NCI-H226 (cell line): ENCODE measurements around the gene FNDC1.
"Not testable (repeated sequence)": the region's sequence is repeated elsewhere in the genome, so short reads cannot be mapped to it uniquely, and the experiment has no call there.

ENCODE experiments used
- DNase-seq: peaks from one replicate; pipeline ENCODE4 v3.0.0-alpha.2; 2015

Gene FNDC1

DNA sequence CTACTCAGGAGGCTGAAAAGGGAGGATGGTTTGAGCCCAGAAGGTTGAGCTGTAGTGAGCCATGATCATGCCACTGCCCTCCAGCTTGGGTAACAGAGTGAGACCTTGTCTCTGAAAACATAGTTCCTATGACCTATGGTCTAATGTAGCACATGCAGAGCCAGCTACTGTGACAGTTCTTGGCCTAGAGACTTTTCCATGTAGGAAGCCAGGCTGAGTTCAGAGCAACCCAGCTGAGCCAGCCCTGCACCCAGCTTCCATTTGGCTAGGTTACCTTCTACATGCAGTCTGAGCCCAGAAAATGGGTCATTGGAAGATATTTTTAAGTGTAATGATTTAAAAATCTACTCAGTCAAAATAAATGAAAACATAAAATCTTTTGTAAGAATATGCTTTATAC is 92.8 kb downstream of the FNDC1 start:
- no peak for DNase-seq

DNA sequence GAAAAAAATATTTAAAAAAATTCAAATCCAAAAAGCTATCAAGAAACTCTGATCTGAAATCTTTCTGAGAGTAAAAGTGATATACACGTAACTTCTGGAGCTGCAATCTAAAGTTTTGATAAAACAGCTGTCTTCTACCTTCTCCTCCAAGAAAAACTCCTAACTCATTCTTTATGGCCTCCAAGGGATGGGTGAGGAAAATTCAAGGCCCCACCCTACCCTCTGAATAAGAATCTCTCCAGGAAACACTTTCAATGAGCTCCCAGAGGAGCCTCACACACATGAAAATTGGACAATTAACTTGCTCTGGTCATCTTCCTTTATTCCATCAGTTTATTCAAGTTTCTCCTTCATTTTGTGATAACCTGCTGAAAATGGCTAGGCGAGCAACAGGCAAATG is 93.4 kb downstream of the FNDC1 start:
- no peak for DNase-seq

DNA sequence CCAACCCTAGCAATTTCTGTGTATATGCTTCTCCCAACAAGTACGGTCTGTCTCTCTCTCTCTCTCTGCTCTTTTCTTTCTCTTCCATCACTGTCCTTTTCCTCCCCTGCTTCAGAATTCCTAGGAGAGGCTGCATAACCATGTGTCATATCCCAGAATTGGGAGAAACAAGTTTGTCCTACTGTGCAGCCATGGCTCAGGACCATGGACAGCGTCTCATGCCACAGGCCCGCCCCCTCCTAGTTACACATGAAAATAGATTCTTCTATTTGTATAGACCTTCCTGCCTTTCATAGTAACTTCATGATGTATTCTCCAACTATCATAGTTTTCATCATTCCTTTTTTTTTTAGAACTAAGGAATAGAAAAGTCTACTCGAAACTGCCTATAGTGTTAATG is 98.0 kb downstream of the FNDC1 start:
- DNase-seq: no peak

DNA sequence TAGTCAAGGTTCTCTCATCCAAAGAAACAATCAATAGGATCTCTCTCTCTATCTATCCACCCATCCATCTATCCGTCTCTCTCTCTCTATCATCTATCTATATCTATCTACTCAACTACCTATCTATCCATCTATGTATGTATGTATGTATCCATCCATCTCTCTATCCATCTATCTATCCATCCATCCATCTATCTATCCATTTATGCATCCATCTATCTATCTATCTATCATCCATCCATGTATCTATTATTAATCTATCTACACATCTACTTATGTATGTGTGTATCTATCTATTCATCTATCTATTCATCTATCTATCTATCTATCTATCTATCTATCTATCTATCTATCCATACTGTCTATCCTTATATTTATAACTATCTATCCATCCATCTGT is 99.3 kb downstream of the FNDC1 start:
- DNase-seq: no peak

DNA sequence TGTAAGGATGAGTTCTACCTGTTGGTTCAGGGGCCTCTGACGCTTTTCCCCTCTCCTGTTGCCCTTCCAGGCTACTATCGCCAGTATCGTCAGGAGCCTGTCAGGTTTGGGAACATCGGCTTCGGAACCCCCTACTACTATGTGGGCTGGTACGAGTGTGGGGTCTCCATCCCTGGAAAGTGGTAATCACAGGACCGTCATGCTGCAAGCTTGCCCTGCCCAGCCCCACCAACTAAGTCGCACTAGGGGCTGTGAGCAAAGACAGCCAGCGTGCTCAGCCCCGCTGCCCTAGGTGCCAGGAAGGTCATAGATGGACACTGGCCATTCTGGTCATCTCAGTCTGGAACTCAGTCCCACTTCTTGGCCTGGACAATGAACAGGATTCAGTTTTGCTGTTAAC is 102.1 kb downstream of the FNDC1 start:
- no peak for DNase-seq

DNA sequence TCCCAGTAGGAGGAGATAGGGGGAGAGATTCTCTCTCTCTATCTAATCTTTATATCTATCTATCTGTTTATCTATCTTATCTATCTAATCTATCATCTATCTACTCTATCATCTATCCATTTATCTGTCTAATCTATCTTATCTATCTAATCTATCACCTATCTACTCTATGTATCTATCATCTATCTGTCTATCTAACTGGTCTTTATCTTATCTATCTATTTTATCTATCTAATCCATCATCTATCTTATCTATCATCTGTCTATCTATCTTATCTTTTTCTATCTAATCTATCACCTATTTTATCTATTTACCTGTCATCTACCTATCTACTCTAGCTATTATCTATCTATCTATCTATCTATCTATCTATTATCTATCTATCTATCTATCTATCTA is 109.4 kb downstream of the FNDC1 start:
- DNase-seq: no peak

DNA sequence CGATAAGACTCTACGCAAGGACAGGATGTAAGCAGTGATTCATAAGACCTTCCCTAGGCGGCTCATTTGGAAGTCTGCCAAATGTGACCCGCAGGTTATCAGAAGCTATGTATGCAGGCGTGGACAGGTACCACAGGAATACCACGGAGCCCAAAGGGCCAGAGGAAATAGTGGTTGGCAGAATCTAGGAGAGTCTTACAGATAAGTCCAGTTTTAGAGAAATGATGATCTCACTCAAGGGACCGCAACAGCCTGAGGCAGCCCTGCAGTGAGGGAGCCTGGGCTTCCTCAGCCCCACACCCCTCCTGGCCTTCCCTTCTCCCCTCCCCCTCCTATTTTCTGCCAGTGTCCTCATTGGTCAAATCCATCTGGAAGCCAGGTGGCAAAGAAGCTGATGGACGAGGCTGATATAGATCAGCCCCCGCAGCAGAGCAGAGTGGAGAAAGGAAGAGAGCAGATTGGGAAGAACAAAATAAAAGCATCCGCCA is 110.6 kb downstream of the FNDC1 start:
- DNase-seq: peak; percentile 99

DNA sequence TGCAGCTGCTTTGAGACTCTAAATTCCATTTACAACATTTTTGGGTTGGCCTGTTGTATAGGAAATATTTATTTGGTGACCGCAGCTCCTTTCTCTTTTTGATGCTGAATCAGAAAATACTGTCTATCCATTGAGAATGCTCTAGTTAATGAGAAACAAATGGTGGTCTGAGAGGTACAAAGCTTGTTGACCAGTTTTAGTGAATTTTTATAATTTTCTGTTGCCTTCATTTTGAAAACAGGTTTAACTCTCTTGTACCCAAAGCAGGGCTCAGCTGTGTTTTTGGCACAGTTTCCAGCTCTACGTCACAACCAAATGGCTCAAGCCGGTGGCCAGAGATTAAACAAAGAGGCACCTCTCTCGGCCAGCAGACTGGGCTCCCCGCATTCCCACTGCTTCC is 113.2 kb downstream of the FNDC1 start:
- DNase-seq: no peak

DNA sequence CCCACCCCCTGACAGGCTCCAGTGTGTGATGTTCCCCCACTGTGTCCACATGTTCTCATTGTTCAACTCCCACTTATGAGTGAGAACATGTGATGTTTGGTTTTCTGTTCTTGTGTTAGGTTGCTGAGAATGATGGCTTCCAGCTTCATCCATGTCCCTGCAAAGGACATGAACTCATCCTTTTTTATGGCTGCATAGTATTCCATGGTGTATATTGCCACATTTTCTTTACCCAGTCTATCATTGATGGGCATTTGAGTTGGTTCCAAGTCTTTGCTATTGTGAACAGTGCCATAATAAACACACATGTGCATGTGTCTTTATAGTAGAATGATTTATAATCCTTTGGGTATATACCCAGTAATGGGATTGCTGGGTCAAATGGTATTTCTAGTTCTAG is 115.5 kb downstream of the FNDC1 start:
- DNase-seq: not testable (repeated sequence)

DNA sequence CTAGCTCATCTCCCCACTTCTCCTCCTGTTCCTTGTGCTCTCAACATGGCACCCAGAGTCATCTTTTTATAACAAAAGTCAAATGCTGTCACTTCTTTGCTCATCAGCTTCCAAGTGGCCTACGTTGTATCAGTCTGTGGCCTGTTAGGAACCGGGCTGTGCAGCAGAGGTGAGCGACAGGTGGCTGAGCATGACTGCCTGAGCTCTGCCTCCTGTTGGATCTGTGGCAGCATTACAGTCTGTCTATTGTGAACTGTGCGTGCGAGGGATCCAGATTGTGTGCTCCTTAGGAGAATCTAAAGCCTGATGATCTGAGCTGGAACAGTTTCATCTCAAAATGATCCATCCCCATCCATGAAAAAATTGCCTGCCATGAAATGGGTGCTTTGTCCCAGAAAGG is 129.6 kb downstream of the FNDC1 start:
- DNase-seq: no peak

DNA sequence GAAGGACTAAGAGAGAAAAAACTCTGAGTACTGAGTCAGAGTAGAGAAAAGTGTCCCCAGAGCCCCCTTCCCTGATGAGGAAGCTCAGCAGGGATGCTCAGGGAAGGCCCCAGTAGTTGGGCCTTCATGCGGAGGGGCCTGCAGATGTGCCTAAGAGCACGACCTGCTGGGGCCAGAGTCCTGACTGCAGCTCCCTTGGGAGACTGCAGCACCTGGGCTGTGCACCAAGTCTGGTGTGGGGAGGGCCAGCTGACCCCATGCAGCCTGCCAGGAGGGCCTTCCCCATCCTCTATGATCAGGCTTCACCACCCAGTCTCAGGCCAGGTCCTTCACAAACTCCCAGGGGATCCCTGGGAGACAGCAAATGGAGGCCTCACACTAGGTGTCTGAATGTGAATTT is 130.4 kb downstream of the FNDC1 start:
- DNase-seq: no peak

DNA sequence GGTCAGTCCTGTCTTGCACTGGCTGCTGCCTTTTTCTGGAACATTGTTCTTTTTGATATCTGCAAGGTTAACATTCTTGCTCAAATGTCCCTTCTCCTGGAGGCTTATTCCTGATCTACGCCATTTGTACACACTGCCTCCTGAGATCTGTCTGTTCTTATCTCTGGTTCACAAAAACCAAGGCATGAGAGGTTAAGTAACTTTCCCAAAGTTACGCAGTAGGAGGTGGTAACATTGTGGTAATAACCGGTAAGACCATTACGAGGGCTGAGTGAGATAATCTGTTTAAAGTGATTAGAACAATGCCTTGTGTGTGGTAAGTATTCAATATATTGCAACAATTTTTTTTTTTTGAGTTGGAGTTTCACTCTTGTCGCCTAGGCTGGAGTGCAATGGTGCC is 132.1 kb downstream of the FNDC1 start:
- no peak for DNase-seq

DNA sequence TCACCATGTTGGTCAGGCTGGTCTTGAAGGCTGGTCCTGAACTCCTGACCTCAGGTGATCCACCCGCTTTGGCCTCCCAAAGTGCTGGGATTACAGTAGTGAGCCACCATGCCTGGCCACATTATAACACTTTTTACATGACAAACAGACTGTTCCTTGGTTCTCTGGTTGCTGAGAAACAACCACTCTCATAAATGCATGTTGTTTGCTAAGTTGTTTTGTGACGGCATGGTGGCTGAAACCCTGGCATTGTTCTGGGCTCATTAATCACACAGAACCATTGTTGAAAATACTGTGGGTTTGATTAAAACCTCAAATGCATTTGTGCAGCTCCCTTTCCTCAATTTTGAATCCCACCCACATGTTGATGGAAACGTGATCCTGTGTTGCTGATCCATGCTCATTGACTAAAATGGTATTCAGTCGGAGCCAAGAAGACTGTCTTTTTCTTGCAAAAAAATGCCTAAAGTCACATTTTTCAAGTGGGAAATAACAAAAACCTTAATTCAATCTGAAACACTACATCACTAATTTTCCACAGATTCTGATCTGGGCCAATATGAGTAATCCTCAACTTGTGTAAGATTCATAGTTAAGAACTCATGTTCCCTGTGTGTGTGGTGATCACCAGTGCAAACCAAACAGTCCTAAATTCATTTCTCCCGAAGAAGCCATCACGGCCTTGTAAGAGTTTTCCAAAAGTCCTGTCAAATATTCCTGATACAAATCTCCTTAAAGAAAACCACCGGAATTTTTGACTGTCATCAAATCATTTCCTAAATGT is 132.8 kb downstream of the FNDC1 start:
- no peak for DNase-seq

DNA sequence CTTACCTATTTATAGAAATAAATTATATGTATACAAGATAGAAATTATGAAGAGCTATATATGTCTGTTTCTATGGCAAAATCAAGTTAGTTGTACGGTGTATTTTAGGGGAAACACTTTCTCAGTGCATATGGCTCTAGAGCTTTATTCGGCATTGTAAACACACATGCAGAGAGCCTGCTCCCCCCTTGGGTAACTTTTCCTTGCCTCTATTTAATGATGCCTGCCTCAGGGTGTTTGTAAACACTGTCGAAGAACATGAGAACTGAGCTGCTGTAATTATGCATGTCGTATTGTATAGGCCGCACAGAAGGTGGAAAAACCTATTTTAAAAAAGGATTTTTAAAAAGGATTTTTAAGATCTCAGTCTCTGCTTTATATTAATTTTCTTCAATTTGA is 133.4 kb downstream of the FNDC1 start:
- DNase-seq: no peak

DNA sequence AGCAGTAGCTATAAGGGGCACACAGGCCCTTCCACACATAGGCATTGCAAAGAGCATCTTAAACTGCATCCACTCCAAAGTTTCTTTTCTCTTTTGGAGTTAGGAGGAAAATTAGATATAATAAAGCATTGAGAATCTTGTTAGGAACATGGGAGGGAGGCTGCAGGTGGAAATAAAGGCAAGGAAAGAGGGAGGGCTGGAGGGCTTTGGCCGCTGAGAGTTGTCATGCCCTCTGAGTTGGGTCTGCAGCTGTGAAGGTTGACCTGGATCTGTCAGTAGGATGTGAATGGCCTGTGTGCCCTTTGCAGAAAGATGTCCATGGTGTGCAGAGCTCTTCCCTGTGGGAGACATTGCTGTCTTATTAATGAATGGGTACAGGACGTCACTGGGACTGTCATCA is 134.0 kb downstream of the FNDC1 start:
- no peak for DNase-seq

DNA sequence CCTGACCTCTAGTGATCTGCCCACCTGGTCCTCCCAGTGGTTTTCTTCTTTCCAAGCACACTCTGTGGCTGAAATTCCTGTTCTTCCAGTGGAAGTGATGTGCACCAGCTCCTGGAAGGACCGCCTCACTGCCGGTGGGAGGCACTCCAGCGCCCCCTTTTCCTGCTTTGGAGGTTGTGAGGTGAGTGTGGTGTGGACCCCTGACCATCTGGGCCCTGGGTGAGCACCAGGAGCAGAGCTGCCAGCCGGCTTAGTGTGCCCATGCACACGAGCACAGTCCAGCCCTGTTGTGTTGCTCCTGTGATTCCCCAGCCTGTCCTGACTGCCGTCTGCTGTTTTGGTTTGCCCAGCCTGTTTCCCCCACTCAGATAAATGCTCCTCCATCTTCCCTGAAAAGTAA is 134.6 kb downstream of the FNDC1 start:
- no peak for DNase-seq

DNA sequence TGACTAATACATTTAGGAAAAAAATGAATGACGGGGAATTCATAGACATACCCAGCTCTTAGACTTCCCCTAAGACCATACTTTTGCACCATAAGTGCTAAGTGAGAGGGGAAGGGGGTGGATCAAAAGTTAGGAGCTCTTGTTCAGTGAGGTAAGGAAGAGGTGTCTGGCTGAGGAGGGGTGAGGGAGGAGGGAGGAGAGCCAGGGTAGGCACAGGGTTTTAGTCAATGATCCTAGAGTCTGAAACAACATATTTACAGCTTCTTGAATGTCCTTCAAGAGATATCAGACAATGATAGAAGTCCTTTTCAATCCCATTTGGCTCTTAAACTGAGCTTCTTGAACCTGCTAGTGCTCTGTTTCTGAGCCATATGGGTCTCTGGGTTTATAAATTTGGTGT is 135.4 kb downstream of the FNDC1 start:
- DNase-seq: no peak

DNA sequence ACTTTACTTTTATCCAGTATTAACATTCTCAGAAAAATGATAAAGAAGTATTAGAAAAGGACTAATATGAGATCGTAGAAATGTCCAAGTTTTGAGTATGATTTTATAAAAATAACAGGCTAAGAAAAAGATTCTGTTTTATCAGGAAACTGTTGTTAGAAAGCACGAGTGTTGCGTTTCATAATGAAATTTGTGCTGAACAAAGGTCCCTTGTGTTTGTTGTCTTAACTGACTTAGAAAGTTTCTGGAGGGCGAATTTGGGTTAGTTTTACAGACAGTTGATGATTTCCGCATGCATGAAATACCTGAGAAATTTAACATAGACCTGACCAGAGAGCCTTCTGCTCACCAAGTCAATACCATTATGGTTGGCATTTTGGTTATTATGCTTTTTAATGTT is 136.0 kb downstream of the FNDC1 start:
- no peak for DNase-seq

DNA sequence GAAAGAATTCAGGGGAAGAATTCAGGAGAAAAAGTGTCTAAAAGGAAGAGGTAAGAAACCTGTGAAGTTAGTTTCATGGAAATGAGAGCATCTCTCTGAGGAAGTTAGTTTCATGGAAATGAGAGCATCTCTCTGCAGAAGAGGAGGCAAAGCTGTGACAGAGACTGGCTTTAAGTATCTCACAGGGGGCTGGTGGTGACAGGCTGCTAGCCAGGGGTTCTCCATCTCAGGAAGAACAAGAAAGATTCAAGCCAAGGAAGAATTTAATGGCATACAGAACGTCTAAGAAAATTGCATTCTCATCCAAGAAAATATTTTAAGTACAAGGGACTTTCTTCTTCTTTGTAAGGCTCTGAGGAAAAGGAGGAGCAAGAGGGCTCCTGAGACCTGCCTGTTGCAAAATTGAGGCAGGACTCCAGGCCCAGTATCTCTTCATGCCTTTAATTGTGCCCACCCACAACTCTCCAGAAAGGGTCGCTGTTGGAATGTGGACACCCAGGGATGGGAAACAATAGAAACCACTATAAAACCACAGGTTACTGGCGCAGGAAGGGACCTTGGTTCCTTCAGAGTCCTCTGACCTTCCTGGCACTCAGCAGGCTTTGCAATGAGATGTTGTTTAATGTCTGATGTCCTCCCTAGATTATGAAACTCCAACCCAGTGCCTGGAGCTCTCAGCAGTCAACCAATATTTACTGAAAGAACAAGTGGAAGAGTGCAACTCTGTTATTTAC is 136.8 kb downstream of the FNDC1 start:
- DNase-seq: no peak

DNA sequence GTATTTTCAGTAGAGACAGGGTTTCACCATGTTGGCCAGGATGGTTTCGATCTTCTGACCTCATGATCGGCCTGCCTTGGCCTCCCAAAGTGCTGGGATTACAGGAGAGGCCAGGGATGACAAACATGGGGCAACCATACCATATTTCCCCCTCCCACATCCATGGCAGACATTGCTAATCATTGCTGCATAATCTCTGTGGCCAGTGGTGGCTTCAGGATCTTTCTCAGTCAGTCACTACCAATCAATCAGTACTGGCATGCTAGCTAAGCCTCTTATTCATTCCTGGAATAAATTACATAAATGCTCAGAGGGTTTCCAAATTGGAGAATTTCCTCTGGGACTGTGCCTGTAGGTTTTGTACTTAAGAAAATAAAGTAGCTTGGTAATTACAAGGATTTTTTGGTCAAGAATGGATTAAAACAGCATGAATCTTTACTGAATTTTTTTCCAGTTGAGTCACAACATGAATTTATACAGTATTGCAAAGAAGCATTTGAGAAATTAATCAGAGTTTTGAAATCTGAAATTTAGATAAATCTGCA is 138.1 kb downstream of the FNDC1 start:
- no peak for DNase-seq

DNA sequence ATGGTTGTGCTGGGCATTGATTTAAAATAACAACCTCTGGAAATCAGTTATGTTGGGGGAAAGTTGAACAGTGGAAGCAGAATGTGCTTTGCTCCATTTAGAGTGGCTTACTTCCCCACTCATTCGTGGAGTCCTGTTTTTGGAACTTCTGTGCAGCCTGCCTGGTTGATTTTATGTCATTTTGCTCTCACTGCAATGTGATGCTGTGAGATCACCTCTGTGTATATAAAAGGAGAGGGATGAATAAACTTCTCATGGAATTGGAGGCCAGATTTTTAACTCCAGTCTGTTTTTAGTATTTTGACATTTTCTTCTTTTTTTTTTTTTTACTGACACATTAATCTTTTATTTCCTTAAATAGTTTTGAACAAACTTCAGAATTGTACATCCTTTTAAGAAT is 139.0 kb downstream of the FNDC1 start:
- no peak for DNase-seq

DNA sequence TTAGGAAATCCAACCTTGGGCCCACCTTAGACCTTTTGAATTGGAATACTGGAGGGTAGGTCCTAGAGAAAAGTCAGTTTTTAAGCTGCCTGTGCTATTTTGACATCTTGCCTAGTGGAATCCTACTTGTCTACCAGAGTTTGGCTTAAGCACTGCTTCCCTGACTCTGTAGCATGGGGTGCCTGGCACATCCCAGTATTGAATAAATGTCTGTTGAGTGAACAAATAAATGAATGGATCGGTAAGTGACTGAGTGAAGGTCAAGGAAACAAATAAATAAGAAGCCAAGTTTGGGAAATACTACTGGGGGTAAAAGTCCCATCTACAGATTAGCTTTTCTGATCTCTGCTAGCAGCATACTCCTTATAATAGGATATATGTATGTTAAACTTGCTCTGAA is 140.5 kb downstream of the FNDC1 start:
- DNase-seq: no peak

DNA sequence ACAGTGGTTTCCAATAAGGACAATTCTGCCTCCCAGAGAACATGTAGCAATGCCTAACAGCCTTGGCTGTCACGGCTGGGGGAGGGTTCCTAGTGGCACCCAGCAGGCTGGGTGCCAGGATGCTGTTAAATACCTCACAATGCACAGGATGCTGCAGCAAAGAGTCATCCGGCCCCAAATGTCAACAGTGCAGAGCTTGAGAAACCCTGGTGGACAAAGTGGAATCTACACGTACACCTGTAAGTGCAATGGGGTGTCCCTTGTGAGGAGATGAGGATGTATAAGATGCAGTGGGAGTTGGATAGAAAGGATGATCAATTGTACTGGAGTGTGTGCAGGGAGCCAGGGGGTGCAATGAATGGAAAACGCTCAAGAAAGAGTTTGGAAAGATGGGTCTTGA is 142.4 kb downstream of the FNDC1 start:
- no peak for DNase-seq

DNA sequence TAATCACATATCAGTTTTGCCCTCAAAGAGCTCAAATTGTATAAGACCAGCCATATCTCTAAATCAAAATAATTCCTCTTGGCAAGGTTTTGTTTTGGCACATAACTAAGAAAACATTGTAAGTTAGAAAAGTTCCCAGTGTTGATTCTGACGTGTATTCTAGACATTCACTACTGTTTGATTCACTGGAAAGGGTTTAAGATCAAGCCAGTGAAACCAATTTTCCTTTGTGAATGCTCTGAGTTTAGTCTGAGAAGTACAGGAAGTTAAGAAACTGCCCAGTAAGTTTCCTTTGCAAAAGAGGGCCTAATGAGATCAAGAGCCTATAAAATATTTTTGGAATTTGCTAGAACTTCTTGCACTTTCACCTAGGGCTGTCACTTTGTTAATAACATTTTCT is 143.0 kb downstream of the FNDC1 start:
- no peak for DNase-seq
